HG03354 (cell line): Measurements from ENCODE around the gene C16orf90.

Source experiments
- ATAC-seq: cut with Tn5 transposase; IDR thresholded peaks from one replicate; pipeline ENCODE4 v1.9.1; 2021; ENCODE audit warnings: mild to moderate bottlenecking; ENCODE audit not compliant: unreplicated experiment, poor library complexity, severe bottlenecking

The C16orf90 gene

DNA sequence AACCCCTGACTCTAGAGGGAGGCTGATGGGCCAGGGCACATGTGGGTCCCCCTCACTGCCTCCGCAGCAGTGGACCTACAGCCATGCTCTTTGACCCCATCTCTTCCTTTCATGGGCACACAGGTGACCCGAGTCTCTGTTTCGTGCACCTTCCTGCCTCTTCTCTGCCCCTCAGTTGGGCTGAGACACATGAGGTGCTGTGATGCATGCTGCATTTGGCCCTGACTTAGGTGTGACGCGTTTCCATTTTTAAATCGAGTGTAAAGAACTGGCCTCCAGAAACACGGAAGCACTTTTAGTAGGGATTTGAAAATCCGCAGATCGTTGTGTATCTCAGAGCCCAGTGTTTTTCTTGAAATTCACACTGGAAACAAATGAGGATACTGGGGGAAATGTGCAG lies 24.6 kb downstream of the C16orf90 start:
- ATAC-seq: no peak

DNA sequence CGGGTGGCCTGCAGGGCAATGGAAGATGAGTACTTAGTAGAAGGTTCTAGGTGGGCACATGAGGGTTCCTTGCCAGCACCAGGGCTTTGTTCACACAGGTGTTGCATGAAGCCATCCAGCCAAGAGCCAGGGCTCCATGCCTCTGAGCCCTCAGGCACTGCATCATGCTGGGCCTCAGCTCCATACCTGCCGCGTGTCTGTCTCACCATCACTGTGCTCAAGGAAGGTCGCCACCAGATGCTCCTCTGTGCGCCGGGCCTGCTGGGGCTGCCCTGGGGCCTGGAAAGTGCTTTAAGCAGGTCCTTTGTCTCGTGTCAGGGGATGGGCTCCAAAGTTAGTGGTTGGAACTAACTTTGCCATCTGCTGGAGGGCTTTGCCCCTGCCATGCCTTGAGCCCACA lies 25.6 kb downstream of the C16orf90 start:
- ATAC-seq: no peak

DNA sequence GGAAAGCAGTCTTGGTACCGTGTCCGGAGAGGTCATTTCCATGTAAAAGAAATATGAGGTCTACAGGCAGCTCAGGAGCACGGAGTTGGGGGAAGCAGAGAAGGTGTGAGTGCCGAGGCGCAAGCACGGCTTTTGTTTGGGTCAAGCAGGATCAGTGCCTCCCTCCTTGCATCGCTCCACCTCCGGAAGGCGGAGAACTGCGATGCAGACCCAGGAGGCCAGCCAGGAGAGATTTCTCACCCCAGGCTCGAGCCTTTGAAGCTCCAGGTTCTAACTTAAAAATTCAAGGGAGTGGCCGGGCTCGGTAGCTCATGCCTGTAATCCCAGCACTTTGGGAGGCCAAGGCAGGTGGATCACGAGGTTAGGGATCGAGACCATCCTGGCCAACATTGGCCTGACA lies 26.8 kb downstream of the C16orf90 start:
- no peak for ATAC-seq

DNA sequence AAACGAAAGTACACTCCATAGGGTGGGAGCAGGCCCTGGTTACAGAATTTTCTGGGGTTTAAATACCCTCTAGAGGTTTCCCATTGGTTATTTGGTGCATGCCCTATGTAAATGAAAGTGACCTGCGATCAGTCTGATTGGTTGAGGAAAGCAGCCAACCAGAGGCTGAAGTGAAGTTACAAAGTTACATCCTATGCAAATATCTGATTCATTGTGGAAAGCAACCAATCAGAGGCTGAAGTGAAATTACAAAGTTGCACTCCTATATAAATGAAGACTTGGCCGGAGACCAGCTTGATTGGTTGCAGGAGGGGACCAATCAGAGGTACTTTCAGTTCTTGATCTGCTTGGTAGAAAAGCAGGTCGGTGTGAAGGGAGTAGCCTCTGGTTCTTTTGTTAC lies 27.4 kb downstream of the C16orf90 start:
- ATAC-seq: no peak

DNA sequence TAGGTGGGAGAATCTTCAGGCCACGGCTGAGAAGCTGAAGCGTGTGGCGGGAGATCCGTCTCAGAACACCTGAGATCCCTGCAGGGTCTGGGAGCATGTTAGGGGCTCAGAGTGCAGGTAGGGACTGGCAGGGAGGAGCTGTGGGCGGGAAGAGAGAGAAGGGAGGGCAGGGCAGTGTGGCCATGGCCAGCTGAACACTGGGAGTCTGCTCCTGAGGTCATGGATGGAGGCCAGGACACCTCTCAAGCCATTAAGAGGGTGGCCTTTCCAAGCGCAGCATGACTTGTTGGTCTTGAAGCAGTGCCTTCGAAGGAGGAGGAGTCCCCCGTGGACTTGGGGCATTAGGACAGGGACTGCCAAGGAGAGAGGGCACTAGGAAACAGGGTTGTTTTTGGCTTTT lies 28.1 kb downstream of the C16orf90 start:
- ATAC-seq: no peak

DNA sequence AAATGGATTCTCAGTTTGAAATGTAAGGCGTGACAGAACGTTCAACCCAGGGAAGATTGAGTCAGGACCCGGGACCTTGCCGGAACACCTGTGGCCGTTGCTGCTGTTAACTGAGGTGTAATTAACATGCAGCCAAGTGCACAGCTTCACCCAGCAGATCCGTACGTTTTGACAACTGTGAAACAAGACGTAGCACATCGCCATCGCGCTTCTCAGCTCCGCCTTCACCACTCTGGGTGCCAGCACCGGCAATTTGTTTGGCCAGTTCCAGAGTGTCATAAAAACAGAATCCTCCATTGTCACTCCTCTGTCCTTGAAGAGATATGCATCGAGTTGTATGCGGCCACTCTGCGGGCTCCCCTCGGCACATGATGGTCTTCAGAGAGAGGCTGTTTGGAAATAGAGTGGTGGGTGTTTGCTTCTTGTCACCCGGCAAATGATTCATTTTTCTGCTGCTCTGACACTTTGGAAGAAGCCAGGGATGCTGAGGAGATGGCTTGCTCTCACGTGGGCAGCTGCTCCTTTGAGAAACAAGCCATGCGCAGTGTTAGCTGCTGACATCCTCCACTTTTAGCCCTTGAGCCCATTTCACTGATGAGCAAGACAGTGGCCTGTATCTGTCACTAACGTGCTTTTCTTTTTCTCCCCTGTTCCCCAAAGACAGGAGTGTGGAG lies 29.2 kb downstream of the C16orf90 start:
- ATAC-seq: no peak

DNA sequence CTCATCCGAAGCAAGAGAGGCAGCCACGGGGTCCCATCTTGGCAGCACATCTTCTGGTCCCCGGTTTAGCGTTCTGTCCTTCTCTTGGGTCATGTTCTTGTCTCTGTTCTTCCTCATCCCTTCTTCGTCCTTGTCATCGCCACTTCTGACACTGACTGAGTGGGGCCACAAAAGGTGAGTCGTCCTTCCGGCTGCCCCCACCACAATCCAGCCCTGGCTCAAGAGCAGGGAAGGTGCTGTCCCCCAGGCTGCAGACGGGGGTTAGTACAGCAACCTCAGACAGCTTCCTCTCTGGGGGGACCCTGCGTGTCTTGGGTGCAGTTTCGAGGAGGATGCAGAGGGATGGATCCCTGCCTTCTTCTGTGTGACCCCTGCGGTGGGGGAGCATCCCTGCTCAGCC lies 30.0 kb downstream of the C16orf90 start:
- ATAC-seq: no peak

DNA sequence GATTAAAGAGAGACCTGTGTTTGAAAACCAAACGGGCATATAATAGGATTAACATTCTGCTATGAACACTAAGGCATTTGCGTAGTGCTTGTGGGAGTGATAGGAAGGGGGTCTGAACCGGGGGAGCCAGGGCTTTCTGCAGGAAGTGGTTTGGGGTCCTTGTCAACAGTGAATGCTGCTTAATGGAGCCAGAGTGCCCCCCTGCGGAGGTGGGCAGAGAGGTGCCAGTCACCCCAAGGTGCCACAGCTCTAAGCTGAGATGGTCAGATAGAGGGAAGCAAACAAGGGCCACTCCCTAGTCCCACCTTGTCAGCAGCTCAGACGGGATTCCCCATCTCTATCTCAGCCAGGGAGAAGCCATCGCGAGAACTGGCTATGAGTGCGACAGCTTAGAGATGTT lies 34.1 kb downstream of the C16orf90 start:
- no peak for ATAC-seq

DNA sequence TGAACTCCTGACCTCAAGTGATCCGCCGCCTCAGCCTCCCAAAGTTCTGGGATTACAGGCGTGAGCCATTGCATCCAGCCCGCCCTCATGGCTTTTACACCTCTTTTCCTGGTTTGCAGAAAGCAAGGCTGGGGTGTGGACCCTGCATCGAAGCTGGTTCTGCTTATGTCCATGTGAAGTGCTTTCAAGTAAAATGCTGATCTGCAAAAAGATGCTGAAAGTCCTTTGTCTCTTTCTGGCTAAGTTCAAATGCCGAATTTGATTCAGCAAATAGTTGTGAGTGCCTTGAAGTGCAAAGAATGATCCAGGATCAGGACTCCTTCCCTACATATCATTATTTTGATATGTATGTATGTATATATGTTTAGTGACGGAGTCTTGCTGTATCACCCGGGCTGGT lies 34.7 kb downstream of the C16orf90 start:
- ATAC-seq: no peak

DNA sequence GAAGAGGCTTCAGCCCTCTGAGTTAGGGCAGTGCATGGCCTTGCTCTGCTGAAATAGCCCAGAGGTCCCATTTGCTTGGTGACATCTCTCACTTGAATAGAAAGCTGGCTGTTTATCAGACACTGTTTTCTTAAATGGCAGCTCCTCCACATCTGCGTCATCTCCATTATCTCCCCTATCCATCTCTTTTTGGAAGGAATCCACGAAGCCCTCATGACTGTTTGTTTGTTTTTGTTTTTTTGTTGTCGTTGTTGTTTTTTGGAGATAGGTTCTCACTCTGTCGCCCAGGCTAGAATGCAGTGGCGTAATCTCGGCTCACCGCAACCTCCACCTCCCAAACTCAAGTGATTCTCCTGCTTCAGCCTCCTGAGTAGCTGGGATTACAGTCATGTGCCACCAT lies 35.2 kb downstream of the C16orf90 start:
- ATAC-seq: no peak

DNA sequence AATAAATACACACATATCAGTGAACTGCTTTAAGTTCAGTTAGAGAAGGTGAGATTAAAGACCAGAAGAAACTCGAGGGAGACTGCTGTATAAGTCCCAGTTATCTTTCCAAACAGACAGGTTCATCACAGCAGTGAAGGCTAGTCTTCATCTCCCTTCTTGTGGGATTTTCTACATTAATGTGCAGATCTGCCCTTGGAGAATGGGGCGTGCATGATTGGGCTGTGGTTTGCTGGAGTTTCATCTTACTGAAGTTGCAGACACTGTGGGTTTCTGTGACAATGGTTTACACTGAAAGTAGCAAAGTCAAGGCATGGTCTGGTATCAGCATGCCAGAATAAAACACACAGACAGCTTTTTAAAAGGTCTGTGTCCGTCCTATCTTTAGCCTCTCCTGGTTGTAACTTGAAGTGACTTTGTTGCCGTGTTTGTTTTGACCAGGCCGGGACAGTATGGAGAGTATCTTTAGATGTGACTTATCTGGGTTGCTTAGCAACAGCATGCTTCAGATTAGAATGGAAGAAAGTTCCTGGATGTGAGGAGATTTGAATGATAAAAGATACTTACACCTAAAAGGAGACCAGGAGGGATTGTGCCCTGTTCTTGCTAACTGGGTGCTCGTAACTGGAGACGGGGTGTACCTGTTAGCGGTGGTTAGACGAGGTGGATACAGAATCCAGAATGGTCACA lies 35.7 kb downstream of the C16orf90 start:
- no peak for ATAC-seq

DNA sequence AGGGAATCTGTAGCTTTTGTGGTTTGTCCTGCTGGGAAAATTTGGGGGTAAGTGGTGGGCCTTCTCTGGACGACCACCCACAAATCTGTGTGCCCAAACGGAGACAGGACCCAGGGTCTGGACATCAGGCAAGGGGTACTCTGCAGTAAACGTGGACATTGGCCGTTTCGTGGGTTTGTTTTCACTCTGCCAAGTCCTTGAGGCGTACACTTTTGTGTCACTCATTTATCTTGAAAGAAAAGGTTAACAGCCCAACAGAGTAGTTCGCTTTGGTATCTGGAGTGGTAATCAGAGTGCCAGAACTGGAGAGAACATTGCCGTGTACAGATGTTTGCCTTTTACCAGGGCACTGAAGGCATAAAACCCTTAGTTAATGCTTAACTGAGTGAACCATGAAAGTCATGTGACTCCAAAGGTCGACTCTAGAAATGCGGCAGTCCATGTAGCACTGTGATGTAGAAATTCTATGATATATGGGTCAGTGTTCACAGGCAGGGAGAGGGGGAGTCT lies 36.4 kb downstream of the C16orf90 start:
- no peak for ATAC-seq

DNA sequence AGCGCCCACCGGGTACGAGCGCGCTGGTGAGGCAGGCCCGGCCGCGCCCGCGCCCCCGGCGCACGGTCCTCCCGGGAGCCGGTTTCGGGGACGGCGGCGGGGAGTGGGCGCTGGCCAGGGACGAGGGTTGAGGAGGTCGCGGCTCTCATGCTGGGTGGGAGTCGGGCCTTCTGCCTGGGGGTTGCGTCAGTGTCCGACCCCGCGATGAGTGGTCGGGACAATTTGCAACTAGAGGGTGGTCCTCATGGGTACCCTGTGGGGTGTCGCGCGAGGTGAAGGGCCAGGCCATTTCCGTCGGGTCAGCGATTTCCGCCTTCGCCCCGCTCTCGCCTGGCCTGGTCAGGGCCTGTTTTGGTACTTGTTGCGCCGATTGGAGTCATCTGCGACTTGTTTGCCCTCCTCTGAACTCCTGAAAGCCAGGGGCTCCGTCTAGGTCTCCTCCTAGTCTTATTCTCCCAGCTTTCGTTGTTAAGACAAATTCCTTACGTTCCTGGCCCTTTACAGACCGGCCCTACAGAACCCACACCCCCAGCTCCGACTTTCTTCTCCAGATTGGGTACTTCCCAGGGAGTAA lies 36.9 kb downstream of the C16orf90 start:
- ATAC-seq: peak; percentile 28

DNA sequence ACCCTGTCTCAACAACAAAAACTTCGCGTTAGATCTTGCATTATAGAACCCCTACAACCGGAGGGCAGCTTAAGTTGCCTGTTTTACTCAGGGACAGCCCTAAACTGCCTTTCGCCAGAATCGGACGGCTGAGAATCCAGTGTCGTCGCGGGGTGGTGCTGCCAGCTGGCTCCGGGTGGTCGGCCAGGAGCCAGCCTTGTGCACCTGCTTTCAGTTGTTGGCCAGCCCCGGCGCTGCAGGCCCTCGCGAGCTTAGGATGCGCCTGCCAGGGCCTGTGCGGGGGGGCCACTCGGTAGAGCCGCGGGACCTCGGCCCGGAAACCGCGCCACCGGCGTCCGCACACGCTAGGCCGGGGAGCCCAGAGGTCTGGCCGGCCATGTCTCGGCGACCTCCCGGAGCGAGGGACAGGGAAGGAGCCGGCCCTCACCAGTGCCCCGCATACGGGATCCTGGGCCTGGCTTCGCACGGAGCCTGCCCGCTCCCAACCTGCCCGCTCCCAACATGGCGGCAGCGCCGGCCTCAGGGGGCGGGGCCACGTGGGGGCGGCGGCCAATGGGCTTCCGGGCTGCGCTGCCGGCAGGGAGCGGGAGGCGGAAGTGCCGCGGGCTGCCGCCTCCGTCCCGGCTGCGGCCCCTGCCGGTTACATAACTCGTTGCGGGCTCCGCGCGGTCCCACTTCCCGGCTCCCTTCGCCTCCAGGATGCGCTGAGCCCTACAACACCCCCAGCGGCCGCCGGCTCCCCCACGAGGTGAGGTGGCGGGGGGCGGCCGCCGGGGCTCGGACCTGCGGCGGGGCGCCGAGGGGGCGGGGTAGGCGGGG lies 37.6 kb downstream of the C16orf90 start:
- peak; percentile 79 for ATAC-seq

DNA sequence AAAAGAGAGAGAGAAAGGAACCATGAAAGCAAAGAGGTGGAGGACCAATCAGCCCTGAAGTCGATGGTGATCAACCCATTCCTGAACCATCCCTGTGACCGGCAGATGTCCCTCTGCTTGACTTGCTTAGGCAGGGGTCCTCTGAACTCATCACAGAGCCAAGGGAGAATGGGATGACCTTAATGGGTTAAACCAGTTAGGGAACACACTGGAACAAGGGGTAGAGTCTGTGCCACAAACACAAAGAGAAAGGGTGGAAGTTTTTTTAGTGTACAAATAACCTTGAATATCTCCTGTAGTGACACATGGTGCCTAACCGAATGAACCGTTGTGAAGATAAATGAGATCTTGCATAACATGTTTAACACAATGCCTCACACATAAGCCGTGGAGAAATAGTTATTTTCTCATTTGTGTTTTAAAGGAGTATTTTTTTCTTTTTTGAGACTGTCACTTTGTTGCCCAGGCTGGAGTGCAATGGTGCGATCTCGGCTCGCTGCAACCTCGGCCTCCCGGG lies 40.6 kb downstream of the C16orf90 start:
- ATAC-seq: no peak

DNA sequence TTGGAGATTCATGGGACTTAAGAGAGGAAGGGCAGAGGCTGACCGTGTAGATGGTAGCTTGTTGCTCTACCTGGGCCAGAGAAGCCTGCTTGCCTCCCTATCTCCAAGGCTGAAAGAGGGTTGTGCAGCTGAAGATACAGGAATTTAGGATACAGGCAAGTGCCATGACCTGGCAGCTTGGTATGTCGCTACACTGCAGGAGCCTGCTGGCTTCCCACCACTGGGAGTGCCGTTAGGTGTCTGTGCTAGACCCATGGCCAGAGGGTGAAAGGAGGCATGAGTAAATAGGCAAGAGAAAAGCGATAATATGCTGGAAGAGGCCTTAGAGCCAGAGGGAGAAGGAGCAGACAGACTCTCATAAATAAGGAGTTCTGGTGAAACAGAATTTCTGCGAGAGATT lies 41.2 kb downstream of the C16orf90 start:
- ATAC-seq: no peak

DNA sequence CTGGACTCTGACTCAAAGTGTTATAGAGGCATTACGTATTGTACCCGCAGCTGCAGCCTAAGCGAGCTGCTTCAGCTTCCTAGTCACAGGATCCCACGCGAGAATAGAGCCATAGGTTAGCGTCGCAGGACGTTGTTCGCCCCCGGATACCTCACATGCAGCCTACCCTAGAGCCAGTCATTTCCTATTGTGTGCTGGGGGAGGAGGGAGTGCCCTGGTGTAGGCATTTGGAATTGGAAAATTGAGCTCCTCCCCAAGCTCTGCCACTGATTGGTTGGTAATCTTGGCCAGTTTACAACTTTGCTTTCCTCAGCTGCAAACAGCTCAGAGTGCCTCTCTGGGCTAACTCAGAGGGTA lies 51.3 kb downstream of the C16orf90 start:
- ATAC-seq: peak; percentile 33
